A673 (cell line): ENCODE results near the gene IRS1. TPM values are rescaled to one million over a fixed set of nuclear protein-coding genes. Genes with fewer than 3 reads are reported as not detected.

Source experiments
- BruUV-seq: library from RNA; stranded (reverse); fragments of 400-500 nt; replicated peaks from 2 replicates; lab custom pipeline; 2021; lab: Mats Ljungman, UMichigan
- CTCF ChIA-PET: fragments of 300-600 bp; sonication (Branson Sonifier 250); formaldehyde crosslinking; loops from one replicate; lab custom pipeline; 2022; ENCODE audit warnings: antibody characterized with exemption; lab: Charles Lee
- POLR2A ChIA-PET: fragments of 300-600 bp; sonication (Branson Sonifier 250); formaldehyde crosslinking; loops from one replicate; lab custom pipeline; 2022; ENCODE audit warnings: antibody characterized with exemption; ENCODE audit not compliant: low non-redundant PET; lab: Charles Lee
- DNase-seq: peaks from one replicate; pipeline ENCODE4 v3.0.0-alpha.2; 2015; ENCODE audit warnings: low spot score
- H3K27ac ChIP-seq: fragments of 200-600 bp; sonication (generic); 2 replicates; pipeline ENCODE4 v1.5.1; 2016; ENCODE audit warnings: mixed run types, low read depth, mild to moderate bottlenecking, mixed read lengths, antibody characterized with exemption, low read length; ENCODE audit not compliant: poor library complexity, severe bottlenecking
- H3K27me3 ChIP-seq: fragments of 200-600 bp; sonication (generic); replicated peaks from 2 replicates; pipeline ENCODE4 v1.6.1; 2017; ENCODE audit warnings: mixed run types, low read depth, mild to moderate bottlenecking, mixed read lengths, antibody characterized with exemption, low read length; ENCODE audit not compliant: insufficient read depth, poor library complexity
- H3K36me3 ChIP-seq: fragments of 200-600 bp; sonication (generic); 2 replicates; pipeline ENCODE4 v1.6.1; 2016; ENCODE audit warnings: mixed run types, mild to moderate bottlenecking, mixed read lengths, antibody characterized with exemption, low read length; ENCODE audit not compliant: insufficient read depth, poor library complexity, severe bottlenecking
- H3K4me1 ChIP-seq: fragments of 200-600 bp; sonication (generic); 2 replicates; pipeline ENCODE4 v1.6.1; 2017; ENCODE audit warnings: mixed run types, mild to moderate bottlenecking, mixed read lengths, antibody characterized with exemption, low read length; ENCODE audit not compliant: insufficient read depth, poor library complexity, severe bottlenecking
- H3K4me3 ChIP-seq: fragments of 200-600 bp; sonication (generic); 2 replicates; pipeline ENCODE4 v1.5.1; 2016; ENCODE audit warnings: low read depth, mixed run types, mild to moderate bottlenecking, mixed read lengths, low read length; ENCODE audit not compliant: poor library complexity, severe bottlenecking
- H3K9me3 ChIP-seq: fragments of 200-600 bp; sonication (generic); 2 replicates; pipeline ENCODE4 v1.6.1; 2016; ENCODE audit warnings: mixed run types, low read depth, mild to moderate bottlenecking, mixed read lengths, antibody characterized with exemption, low read length; ENCODE audit not compliant: poor library complexity, severe bottlenecking
- EZH2 ChIP-seq: fragments of 200-600 bp; sonication (generic); IDR thresholded peaks from 2 replicates; pipeline ENCODE4 v1.6.1; 2017; ENCODE audit warnings: borderline replicate concordance, low read depth, mild to moderate bottlenecking, mixed read lengths, antibody characterized with exemption, low read length; ENCODE audit not compliant: poor library complexity, severe bottlenecking
- intact Hi-C: fragments of 100-400 bp; cut with micrococcal nuclease; formaldehyde crosslinking; loops from one replicate; pipeline ENCODE4 v1.10.0; 2022; ENCODE audit not compliant: unreplicated experiment
- total RNA-seq: library from RNA; stranded (reverse); gene quantifications from 2 replicates; pipeline ENCODE4 v1.2.3, GENCODE V29; 2021
- TF ChIP-seq, protein P1 (sequence below): fragments of 300-800, 200-600 bp; sonication (generic); conservative IDR thresholded peaks from 2 replicates; pipeline ENCODE4 v1.5.1; 2017; ENCODE audit warnings: low read depth, mild to moderate bottlenecking, antibody characterized with exemption, low read length, moderate library complexity, mixed read lengths

IRS1 gene
- total RNA-seq, 1 experiment from 2014 or later, result 29.3 TPM

DNA sequence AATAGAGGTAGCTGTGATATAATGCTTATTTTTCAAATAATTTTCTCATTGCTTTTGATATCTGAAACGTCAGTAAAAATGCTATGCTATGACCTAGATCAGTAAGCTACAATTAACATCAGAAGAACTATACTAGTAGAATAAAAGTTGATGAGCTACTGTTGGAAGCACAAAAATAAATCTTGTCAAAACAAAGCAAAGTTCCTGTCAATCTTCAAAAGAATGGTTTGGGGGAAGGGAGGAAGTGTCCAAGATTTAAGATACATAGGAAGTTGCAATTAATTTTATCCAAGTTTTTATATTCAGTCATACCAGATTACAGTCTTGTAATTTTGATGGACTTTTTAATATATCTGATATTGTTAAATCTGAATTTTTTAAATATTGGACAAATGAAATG, 19.2 kb downstream of the IRS1 start:
- intact Hi-C loops, result no loop called here
- Histone ChIP-seq H3K4me1 (peaks cover 8% of the 10 kb centered on the region), H3K9me3 (peaks cover 8% of the 10 kb centered on the region), H3K4me3 (no peak overlapping the region), H3K27ac (no peak overlapping the region), H3K36me3 (peaks cover 33% of the 10 kb centered on the region), H3K27me3 (no peaks in the 10 kb centered on the region)
- POLR2A ChIA-PET, result no interaction called here
- BruUV-seq, result no TSS peak
- TF ChIP-seq, protein P1, sequence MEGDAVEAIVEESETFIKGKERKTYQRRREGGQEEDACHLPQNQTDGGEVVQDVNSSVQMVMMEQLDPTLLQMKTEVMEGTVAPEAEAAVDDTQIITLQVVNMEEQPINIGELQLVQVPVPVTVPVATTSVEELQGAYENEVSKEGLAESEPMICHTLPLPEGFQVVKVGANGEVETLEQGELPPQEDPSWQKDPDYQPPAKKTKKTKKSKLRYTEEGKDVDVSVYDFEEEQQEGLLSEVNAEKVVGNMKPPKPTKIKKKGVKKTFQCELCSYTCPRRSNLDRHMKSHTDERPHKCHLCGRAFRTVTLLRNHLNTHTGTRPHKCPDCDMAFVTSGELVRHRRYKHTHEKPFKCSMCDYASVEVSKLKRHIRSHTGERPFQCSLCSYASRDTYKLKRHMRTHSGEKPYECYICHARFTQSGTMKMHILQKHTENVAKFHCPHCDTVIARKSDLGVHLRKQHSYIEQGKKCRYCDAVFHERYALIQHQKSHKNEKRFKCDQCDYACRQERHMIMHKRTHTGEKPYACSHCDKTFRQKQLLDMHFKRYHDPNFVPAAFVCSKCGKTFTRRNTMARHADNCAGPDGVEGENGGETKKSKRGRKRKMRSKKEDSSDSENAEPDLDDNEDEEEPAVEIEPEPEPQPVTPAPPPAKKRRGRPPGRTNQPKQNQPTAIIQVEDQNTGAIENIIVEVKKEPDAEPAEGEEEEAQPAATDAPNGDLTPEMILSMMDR, result no peak
- no peak for TF ChIP-seq EZH2
- CTCF ChIA-PET, result no interaction called here
- DNase-seq, result no peak

DNA sequence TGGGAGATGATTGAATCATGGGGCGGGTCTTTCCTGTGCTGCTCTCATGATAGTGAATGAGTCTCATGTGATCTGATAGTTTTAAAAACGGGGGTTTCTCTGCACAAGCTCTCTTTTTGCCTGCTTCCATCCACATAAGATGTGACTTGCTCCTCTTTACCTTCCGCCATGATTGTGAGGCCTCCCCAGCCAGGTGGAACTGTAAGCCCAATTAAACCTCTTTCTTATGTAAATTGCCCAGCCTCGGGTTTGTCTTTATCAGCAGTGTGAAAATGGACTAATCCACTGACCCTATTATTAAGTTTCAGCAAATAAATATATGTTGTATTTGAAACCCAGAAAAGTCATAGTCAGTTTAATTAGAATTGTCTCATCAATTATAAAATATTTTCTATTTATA, 22.0 kb downstream of the IRS1 start:
- no peak for DNase-seq
- TF ChIP-seq, protein P1, result no peak
- TF ChIP-seq EZH2, result no peak
- POLR2A ChIA-PET, result interaction anchor here (0.6 kb wide), 1 partner anchor 1005 kb away, joined by 4 read pairs; no protein-coding TSS in a partner anchor
- no peaks in the 10 kb centered on the region for H3K27me3 ChIP-seq
- no peak overlapping the region for H3K27ac ChIP-seq
- H3K4me1 ChIP-seq, result peaks cover 20% of the 10 kb centered on the region
- H3K4me3 ChIP-seq, result no peak overlapping the region
- peaks cover 15% of the 10 kb centered on the region for H3K9me3 ChIP-seq
- CTCF ChIA-PET, result no interaction called here
- BruUV-seq, result no TSS peak
- intact Hi-C loops, result no loop called here
- H3K36me3 ChIP-seq, result peaks cover 33% of the 10 kb centered on the region

DNA sequence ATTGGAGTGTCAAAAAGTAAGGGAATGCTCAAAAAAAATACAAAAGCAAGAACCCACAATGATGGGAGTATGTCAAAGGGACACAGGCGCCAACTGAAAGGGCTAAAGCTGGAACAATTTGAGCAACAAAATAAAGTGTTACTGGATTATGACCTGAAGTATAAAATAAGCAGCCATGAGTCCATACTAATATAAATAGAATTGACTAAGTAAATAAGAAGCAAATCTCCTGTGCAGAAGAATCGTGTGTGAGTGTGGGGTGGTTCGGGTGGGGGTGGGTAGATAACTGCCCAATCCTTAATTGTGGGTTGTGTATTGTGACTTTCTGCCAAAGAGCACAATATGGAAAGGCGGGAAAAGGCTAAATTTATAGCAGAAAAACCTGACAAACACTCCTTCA, 23.5 kb downstream of the IRS1 start:
- POLR2A ChIA-PET, result no interaction called here
- Histone ChIP-seq H3K4me1 (peaks cover 32% of the 10 kb centered on the region), H3K9me3 (peaks cover 15% of the 10 kb centered on the region), H3K27me3 (no peaks in the 10 kb centered on the region), H3K4me3 (no peak overlapping the region), H3K36me3 (peaks cover 33% of the 10 kb centered on the region), H3K27ac (no peak overlapping the region)
- DNase-seq, result no peak
- TF ChIP-seq EZH2, result no peak
- TF ChIP-seq, protein P1, result no peak
- BruUV-seq, result no TSS peak
- intact Hi-C loops, result no loop called here
- CTCF ChIA-PET, result no interaction called here
